SHP77 (cell line): ENCODE measurements around the gene ZBTB7A.

Source experiments
- DNase-seq, 2 experiments: peaks; one replicate each; lab custom pipeline; 2025; lab: John Stamatoyannopoulos, UW

Gene ZBTB7A

DNA sequence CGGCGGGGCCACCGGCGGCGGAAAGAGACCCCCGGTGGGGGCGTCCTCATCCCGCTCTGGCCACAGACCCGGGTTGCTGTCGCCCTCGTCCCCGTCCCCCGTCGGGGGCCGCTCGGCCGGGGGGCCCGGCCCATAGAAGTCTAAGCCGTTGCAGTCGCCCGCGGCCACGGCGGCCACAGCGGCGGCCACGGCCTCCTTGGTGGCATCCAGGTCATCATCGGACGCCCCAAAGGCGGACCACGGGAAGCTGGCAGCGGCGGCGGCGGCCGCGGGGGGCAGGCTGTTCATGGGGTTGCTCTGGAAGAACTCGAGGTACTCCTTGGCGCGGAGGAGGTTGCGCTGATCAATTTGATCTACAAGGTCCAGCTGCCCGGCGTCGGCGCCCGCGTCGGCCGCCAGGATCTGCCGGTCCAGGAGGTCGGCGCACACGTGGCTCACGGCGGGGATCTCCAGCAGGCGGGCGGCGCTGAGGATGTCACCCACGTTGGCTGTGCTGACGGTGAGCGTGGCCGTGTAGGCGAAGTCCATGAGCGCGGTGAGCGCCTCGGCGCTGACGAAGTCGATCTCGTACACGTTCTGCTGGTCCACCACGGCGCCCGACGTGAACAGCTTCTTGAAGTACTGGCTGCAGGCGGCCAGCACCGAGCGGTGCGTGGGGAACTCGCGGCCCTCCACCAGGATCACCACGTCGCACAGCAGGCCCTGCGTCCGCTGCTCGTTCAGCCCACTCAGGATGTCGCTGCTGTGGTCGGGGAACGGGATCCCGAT is 12.1 kb downstream of the ZBTB7A start:
- no peak for DNase-seq

DNA sequence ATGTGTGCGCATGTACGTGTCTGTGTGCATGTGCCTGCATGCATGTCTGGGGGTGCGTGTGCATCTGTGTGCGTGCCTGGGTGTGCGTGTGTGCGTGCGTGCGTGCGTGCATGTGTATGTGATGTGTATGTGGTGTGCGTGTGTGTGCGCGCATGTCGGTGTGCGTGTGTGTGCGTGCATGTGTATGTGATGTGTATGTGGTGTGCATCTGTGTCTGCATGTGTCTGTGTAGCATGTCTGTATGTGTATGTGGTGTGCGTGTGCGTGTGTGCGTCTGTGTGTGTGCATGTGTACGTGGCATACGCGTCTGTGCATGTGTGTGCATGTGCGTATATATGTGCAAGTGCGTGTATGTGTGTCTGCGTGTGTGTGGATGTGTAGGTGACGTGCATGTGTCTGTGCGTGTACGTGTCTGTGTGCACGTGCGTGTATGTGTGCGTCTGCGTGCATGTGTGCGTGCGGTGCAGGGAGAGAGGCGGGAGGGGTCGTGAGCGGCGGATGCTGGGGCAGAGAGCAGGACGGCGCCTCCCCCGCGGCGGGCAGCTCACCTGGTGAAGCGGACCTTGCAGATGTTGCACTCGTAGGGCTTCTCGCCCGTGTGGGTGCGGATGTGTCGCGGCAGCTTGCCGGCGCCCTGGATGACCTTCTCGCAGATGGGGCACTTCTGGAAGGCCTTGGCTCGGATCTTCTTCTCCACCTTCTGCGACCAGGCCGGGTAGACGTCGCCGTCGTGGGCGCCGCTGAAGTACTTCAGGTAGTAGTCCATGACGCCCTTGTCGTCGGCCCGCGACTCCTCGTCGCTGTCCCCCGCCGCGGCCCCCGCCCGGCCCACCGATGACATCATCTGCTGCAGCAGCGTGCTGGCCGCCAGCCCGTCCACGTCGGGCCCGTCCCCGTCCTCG is 13.0 kb downstream of the ZBTB7A start:
- no peak for DNase-seq

DNA sequence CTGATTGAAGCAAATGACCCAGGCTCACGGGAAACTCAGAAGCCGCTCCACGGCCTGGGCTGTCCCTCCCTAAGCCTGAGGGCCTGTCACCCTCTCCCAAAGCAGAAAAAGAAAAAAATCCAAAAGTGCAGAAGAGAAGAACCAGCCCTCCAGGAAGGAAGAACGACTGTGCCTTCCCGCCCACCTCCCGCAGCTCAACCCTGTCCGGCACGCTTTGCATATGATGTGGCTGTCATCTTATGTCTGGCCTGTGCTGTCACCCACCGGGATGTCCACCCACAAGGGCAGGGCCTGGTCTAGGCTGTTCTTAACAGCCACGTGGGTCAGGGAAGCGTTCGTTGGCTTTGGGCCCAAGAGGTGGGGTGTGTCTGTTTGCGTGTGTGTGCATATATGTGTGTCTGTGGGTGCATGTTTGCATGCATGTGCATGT is 13.7 kb downstream of the ZBTB7A start:
- DNase-seq: no peak

DNA sequence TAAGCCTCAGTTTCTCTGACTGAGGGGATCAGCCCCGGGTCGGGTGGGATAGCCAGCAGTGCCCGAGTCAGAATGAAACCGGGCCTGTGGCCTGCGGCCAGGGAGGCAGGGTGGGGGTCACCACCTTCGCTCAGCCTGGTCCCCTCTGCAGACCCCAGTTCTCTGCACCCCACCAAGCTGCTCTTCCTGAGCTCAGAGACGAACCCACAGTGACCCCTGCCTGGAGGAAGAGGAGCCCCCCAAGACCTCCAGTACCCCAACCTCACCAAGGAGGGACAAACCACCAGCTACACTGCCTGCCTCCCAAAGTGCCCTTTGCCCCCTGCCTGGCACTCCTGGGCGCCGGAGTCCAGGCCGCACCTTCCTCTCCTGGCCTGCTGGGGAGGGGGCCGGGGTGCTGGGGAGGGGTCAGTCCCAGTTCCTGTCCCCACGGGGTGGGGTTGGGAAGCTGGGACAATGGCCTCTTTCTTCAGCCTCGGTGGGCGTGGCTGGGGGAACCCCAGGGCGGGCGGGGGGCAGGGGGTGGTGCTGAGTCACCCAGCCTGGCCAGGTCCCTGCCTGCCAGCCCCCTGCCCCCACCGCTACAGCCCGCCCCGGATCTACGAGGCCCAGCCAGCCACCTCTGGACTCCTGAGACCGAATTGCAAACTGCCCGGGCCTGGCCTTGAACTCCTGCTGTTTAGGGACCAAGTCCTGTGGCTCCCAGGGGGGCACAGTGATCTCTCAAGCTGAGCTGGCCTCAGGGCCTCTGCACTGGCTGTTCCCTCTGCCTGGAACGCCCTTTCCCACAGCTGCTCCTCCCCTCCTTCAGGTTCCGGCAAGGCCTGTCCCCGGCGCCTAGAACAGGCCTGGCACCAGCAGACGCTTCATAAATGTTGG is 14.3 kb downstream of the ZBTB7A start:
- no peak for DNase-seq

DNA sequence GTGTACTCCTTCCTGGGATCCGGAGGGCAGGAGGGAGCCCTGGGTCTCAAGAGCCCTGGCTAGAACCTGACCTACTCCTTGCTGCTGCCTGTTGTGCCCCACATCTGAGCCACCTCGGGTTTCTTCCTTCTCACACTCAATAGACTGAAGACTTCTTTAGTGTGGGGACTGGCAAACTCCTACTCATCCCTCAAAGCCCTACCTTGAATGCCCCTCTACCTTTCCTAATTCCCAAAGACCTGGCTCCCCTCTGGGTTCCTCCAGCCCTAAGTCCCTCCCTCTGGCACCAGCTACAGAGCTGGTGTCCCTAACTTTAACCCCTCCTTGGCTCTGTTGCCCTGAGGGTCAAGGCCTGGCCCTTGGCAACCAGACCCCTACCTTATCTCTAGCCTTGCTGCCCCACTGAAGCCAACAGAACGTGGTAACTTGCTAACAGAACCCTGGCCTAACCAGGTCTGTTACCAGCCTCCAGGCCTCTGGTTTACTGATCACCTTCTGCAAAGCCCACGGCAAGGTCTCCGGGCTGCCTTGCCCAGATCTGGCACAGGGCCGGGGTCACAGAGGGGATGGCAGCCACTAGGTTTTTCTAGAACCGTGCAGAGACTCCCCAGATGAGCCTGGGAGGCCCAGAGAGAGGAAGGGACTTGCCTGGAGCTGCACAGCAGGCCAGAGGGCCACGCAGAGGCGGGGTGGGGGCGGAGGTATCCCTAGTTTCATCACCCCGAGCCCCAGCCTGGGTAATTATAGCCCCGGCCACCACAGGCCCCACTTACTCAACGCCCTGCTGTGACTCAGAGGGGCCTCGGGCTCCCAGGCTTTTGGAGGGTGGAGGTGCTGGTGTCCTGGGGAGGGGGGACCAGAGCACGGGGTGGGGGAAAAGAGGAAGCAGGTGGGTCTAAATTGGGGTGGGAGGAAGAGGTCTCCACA is 15.3 kb downstream of the ZBTB7A start:
- no peak for DNase-seq

DNA sequence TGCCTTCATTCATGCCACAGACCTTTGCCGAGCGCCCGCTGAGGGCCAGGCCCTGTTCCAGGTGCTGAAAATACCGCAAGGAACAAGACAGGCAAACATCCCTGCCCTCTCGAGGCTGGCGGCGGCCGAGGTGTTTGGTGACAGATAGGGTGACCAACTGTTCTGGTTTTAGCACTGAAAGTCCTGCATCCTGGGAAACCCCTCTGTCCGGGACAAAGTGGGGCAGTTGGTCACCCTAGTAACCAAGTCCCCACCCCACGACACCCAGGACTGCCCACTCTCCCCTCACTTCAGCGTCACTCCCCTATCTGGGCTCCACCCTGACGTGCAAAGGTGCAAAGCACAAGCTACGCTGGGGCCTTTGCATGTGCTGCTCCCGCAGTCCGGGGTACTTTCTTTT is 17.3 kb downstream of the ZBTB7A start:
- DNase-seq: no peak

DNA sequence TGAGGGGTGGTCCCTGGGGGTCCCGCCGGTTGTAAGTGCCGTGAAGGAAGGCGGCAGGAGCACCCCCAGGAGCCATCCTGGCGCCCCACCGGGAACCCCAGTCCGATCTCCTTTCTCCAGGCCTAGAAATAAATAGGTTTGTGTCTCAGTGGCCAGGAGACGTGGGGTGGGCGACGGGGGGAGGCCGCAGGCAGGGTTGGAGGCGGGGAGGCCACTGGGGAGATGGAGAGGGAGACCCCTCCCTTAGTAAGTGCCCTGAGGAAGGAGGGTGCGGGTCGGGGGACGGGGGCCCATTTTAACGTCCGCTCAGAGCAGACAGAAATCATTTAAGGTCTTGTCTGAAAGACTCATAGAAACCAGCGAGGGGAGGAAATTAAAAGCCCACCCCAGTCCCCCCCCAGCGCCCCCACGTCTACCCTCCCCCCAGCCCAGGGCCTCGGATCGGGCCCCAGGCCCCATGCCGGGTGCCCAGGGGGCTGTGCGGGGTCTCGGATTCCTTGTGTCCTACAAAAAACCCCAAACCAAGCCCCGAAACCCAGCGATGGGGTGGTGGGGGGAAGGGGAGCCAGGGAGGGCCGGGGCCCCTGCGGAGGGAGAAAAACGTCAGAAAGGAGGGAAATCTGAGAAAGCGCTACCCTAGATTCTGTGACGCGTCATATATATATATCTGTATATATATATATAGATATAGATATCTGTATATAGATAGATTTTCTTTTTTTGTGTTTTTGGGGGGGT is 19.6 kb downstream of the ZBTB7A start:
- DNase-seq: no peak

DNA sequence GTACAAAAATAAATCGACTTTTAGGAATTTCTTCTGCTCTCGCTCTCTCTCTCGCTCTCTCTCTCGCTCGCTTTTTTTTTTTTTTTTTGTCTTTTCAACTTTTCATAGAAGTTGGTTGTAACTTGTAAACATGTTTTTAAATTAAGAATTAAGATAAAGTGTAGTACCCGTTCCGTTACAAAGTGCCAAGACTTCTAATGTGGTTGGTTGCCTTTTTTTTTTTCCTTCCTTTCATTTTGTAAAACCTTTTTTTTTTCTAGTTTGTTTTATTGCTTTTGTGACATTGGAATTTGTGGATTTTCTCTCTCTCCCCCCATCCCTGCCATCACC is 20.4 kb downstream of the ZBTB7A start:
- DNase-seq: no peak

DNA sequence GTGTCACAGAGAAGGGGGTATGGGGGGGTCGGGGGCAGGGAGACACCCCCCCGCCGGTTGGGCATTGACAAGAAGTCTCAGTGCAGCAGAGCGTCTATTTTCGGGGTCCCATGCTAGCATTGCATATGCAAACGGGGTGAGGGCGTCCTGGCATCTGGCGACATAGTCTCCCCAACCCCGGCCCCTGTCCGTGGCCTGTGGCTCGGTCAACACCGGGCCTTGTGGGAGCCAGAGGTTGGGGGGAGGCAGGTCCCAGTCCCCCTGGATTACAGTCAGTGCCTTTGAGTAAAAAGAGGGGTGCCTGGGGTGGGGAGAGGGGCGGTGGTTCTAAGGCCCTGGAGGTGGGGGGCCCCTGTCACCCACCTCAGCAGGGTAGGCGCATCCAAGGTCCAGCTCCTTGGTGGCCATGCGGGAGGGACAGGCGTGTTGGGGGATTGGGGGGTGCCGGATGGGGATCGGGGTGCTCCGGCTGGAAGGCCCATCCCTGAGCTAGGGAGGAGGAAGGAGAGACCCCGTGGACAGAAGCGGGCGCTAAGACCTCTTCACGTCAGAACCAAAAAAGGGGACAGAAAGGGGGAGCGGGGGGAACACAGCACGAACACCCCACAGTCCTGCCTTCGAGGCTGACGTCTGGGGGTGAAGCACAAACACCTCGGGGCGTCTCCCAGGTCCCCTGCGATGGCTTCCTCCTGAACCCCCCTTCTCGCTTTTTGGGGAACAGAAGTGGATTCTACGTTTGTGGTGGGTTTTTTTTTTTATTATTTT is 20.9 kb downstream of the ZBTB7A start:
- DNase-seq: no peak

DNA sequence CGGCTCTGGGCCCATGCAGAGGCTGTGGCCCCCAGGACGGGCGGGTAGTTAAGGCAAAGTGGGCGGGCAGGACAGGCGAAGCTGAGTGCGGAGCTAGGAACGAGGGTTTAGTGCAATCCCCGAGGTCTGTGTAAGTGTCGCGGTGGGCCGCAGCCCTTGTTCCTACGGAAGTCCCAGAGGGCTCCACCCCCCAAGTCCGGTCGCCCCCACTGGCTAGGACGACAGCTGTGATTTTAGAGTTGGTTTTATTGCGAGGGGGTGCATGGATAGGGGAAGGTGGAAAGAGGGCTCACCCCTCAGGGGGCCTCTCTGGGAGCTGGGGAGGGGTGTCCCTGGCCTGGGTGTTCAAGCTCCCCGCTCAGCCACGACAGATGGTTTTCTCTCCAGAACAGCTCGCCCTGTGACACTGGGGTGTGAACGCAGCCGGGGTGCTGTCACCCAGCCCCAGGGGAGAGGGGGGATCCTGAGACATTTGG is 21.7 kb downstream of the ZBTB7A start:
- DNase-seq: no peak

DNA sequence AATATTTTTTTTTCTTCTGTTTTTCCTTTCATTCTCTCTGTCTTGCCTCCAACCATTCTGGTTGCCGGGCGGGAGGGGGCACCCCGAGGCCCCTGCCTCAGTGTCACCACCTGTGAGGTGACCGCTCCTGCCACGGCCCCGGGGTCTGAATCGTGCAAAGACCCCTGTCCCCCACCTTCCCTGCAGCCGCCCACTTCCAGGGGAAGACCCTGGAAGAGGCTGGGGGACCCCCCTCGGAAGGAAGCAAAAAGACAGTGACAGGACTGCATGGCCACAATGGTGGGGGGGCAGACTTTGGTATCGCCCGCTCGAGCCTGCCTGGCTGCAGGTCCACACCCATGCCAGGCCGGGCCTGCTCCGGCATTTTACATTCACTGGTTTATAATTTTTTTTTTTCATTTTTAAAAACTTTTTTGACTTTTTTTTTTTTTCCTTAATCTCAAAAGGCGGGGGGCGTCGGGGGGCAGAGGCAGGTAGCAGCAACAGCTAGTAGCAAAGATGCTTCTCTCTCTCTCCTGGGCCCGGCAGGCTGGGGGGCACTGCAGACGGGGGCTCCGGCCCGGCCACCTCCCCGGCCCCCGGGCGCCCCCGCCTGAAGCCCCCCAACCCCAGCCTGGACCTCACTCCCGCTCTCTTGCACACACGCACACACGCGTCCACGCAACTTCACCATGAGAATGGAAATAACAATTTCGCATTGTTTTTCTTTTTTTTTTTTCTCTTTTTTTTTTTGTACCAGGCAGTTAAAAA is 22.6 kb downstream of the ZBTB7A start:
- no peak for DNase-seq

DNA sequence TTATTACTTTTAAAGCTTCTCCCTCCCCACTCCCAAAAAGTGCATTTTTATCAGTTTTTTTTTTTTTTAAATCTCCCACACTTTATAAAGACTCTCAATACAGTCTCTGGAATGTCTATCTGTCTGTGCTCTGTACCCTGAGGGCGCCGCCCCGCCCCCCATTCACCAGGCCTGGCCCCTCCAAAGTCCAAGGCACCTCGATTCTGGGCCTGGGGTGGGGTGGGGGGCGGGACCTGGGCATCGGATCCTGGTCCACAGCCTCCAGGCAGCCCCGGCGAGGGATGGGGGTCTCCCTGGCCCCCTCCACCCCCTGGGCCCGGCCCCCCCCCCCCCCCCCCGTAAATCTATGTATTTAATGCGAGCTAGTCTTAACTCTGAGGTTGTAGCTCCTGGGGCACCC is 23.3 kb downstream of the ZBTB7A start:
- DNase-seq: no peak

DNA sequence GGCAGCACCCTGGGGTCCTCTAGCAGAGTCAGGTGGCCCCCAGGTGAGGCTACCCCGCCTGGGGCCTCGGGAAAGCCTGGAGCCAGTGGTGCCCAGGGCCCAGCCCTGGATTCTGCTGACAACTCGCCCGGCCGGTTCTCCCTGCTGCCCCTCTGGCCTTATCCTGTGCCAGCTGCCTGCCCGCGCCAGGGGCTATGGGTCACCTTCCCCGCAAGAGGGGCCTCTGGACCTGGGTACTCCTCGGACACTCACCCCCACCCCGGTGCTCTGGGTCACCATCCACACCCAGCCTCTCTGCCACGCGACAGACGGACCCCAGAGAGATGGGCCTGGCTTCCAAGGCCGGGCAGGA is 24.0 kb downstream of the ZBTB7A start:
- DNase-seq: no peak

DNA sequence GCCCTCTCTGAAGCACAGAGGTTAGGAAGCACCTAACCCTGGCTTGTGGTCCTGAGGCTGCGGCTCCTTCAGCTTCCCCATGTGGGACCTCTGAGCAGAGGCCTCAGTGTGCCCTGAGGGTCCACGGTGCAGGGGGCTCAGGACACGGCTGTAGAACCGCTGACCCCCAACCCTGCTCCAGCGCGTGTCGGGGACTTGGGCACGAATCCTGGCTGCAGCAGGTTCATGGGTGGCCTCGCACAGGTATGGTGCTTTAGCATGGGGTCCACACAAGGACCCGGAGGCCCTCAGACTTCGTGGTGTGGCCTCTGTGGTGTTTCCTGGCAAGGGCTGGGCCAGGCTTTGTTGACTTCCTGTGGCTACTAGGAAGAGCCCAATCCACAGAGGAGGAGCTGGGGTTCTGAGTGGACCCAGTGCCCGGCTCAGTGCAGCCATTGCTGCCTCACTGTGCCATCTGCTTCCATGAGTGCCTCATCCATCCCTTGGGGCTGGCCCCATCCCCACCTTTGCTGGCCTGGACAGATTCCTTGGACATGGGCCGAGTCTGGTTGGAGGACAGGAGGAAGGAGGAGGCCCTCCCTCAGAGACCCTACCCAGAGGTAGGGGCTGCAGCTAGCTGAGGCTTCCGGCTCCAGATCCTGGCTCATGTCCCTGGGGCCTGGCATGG is 24.5 kb downstream of the ZBTB7A start:
- DNase-seq: no peak

DNA sequence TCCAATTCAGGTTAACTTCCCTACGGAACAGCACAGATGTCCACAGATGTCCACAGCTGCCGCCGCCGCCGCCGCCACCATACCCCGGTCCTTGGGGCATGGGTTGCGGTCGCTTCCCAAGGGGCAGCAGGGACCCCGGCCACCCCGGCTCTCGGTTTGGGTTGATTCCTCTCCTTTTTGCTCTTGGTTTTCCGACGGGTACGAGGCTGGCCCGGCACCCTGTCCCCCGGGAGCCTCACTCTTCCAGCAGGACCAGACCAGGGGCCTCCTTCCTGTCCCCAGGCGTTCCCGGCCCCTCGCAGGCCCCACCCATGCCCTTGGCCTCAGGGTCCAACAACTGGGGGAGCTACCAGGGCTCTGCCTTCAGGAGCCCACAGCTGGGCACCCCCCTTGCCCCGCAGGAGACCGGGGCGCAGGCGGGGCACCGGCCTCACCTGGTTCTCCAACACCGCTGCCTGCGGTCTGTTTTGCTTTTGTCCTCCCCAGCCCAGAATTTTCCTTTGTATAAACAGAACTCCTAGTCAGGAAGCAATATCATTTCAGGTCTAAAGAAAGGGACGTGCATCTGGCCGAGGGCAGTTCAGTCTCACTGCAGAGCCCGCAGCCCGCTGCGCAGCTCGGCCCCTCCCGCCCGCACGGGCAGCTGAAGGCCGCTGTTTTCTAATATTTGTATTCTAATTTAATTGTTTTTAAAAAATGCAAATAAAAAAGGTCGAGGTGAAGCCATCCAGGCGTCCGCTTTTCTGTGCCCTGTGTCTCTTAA is 27.9 kb downstream of the ZBTB7A start:
- DNase-seq: no peak

DNA sequence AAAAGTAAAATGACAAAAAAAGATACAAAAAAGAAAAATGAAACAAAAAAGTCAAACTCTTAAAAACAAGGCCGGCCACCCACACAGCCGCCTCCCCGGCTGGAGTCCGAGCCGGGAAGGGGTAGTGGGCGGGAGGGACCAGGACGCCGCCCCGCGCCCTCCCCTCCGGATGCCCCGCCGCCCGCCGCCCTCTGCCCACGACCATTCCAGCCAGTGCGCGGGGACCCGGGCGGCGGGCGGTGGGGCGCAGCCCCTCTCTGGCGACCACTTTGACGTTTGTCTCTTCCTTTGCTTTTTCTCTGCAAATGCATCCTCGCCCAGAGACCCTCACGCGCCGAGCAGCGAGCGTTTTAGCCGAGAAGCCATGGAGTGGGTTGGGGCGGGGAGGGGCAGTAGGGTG is 28.6 kb downstream of the ZBTB7A start:
- no peak for DNase-seq

DNA sequence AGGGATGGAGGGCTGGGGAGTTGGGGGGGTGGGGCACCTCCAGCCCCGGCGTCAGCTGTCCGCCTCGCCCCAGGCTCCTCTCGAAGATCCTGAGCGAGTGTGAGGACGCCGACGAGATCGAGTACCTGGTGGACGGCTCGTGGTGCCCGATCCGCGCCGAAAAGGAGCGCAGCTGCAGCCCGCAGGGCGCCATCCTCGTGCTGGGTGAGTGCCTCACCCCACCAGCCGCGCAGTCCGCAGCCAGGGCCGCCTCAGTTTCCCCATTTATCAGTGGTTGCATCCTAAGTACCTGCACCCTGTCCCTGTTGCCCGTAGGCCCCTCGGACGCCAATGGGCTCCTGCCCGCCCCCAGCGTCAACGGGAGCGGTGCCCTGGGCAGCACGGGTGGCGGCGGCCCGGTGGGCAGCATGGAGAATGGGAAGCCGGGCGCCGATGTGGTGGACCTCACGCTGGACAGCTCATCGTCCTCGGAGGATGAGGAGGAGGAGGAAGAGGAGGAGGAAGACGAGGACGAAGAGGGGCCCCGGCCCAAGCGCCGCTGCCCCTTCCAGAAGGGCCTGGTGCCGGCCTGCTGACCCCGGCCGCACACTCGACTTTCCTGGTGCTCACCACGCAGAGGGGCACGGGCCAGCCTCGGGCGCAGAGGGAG is 29.3 kb downstream of the ZBTB7A start:
- no peak for DNase-seq
